PC-3 (cell line): Measurements from ENCODE around the gene MACROD2. TPM values are rescaled to one million over a fixed set of nuclear protein-coding genes. Genes with fewer than 3 reads are reported as not detected.
A peak's percentile ranks its signal among the peaks of the same experiment; 100 is the strongest.

Source experiments
- ATAC-seq: fragments of 200-7000 bp; cut with Tn5 transposase; 2 replicates; pipeline ENCODE4 v1.9.1; 2020; ENCODE audit warnings: mild to moderate bottlenecking, moderate library complexity
- BruUV-seq: library from RNA; stranded (reverse); fragments of 400-500 nt; replicated peaks from 2 replicates; lab custom pipeline; 2021; lab: Mats Ljungman, UMichigan
- CTCF ChIA-PET: fragments of 300-600 bp; sonication (Branson Sonifier 250); formaldehyde crosslinking; loops from one replicate; lab custom pipeline; 2022; ENCODE audit warnings: antibody characterized with exemption; lab: Charles Lee
- POLR2A ChIA-PET: fragments of 300-600 bp; sonication (Branson Sonifier 250); formaldehyde crosslinking; loops from one replicate; lab custom pipeline; 2022; ENCODE audit warnings: antibody characterized with exemption; ENCODE audit not compliant: unreplicated experiment; lab: Charles Lee
- DNase-seq: peaks from one replicate; pipeline ENCODE4 v3.0.0-alpha.2; 2015
- H2AFZ ChIP-seq: fragments of 300-600 bp; sonication (generic); 2 replicates; pipeline ENCODE4 v1.6.0; 2016; ENCODE audit warnings: antibody characterized with exemption, low read length
- H3F3A ChIP-seq: fragments of 300-600 bp; sonication (generic); one replicate; pipeline ENCODE4 v1.6.0; 2017; ENCODE audit warnings: antibody characterized with exemption, low read length, control low read depth, mild to moderate bottlenecking; ENCODE audit not compliant: unreplicated experiment
- H3K27ac ChIP-seq: fragments of 300-600 bp; sonication (generic); 2 replicates; pipeline ENCODE4 v1.5.1; 2016; ENCODE audit warnings: mild to moderate bottlenecking, low read length
- H3K27me3 ChIP-seq: fragments of 300-600 bp; sonication (generic); 2 replicates; pipeline ENCODE4 v1.6.1; 2016; ENCODE audit warnings: low read length, mixed read lengths
- H3K36me3 ChIP-seq: fragments of 300-600 bp; sonication (generic); 2 replicates; pipeline ENCODE4 v1.6.1; 2016; ENCODE audit warnings: low read depth, mixed run types, low read length, mixed read lengths
- H3K4me1 ChIP-seq: fragments of 300-600 bp; sonication (generic); 2 replicates; pipeline ENCODE4 v1.5.1; 2016; ENCODE audit warnings: low read length; ENCODE audit not compliant: insufficient read depth
- H3K4me2 ChIP-seq: fragments of 300-600 bp; sonication (generic); 2 replicates; pipeline ENCODE4 v1.6.0; 2016; ENCODE audit warnings: low read length
- H3K4me3 ChIP-seq: fragments of 300-600 bp; sonication (generic); 2 replicates; pipeline ENCODE4 v1.5.1; 2016; ENCODE audit warnings: mild to moderate bottlenecking, low read length, mixed read lengths
- H3K79me2 ChIP-seq: fragments of 300-600 bp; sonication (generic); 2 replicates; pipeline ENCODE4 v1.6.1; 2017; ENCODE audit warnings: low read length, mixed read lengths
- H3K9ac ChIP-seq: fragments of 300-600 bp; sonication (generic); 2 replicates; pipeline ENCODE4 v1.6.0; 2016; ENCODE audit warnings: mild to moderate bottlenecking, low read length
- H3K9me2 ChIP-seq: fragments of 300-600 bp; sonication (generic); replicated peaks from 2 replicates; pipeline ENCODE4 v1.6.1; 2016; ENCODE audit warnings: mixed run types, low read length, mixed read lengths
- H3K9me3 ChIP-seq: fragments of 300-600 bp; sonication (generic); 2 replicates; pipeline ENCODE4 v1.6.1; 2016; ENCODE audit warnings: low read length, mixed read lengths
- H4K20me1 ChIP-seq: fragments of 300-600 bp; sonication (generic); 2 replicates; pipeline ENCODE4 v1.6.1; 2016; ENCODE audit warnings: low read length, mixed read lengths
- CTCF ChIP-seq: fragments of 300-600 bp; sonication (generic); conservative IDR thresholded peaks from 2 replicates; pipeline ENCODE4 v1.5.1; 2017; ENCODE audit warnings: antibody characterized with exemption, low read depth, mild to moderate bottlenecking, low read length
- EZH2 ChIP-seq: fragments of 300-600 bp; sonication (generic); IDR thresholded peaks from one replicate; pipeline ENCODE4 v1.6.1; 2017; ENCODE audit warnings: antibody characterized with exemption, mild to moderate bottlenecking, low read length; ENCODE audit not compliant: unreplicated experiment
- EZH2phosphoT487 ChIP-seq: fragments of 300-600 bp; sonication (generic); IDR thresholded peaks from 2 replicates; pipeline ENCODE4 v1.6.1; 2018; ENCODE audit warnings: mild to moderate bottlenecking, antibody characterized with exemption, low read length, borderline replicate concordance
- intact Hi-C: fragments of 100-400 bp; cut with micrococcal nuclease; formaldehyde crosslinking; loops from 2 replicates; pipeline ENCODE4 v1.9.0; 2023
- total RNA-seq: library from RNA; depleted of rRNA; stranded (reverse); fragments of >200 nt; gene quantifications from 2 replicates; pipeline ENCODE4 v1.2.3, GENCODE V29; 2014

MACROD2 gene
- total RNA-seq, 1 experiment from 2014 or later = 3.1 TPM

- H2AFZ ChIP-seq = peak overlapping the region; percentile 42
- BruUV-seq = no TSS peak
- TF ChIP-seq CTCF (no peak), EZH2 (no peak)
- peak; percentile 29 for ATAC-seq
- POLR2A ChIA-PET = no interaction called here
- no peaks in the 10 kb centered on the region for H3K9me2 ChIP-seq
- H3K27me3 ChIP-seq = no peaks in the 10 kb centered on the region
- CTCF ChIA-PET = no interaction called here
- H4K20me1 ChIP-seq = no peaks in the 10 kb centered on the region
- intact Hi-C loops = no loop called here
- H3K4me2 ChIP-seq = 0 out of 2 replicates have a peak overlapping the region, but pooled peaks have one; percentile 6
- no peak overlapping the region for H3K9ac ChIP-seq
- H3F3A ChIP-seq = no peaks in the 10 kb centered on the region
- H3K27ac ChIP-seq = no peak overlapping the region
- peaks cover 11% of the 10 kb centered on the region for H3K9me3 ChIP-seq
- H3K4me3 ChIP-seq = no peak overlapping the region
- peaks cover 8% of the 10 kb centered on the region; the same call in 1 of the 2 replicates for H3K4me1 ChIP-seq
- H3K36me3 ChIP-seq = peaks cover 5% of the 10 kb centered on the region; the same call in 1 of the 2 replicates
- DNase-seq = peak; percentile 42
- no peaks in the 10 kb centered on the region for H3K79me2 ChIP-seq
Observed at GRCh38 chr20:15992564-15992963, 1997.2 kb downstream of the MACROD2 start.

- Histone ChIP-seq H3K27ac (no peak overlapping the region), H4K20me1 (no peaks in the 10 kb centered on the region), H3K4me3 (no peak overlapping the region), H3F3A (no peaks in the 10 kb centered on the region), H3K4me2 (no peak overlapping the region), H3K9ac (no peak overlapping the region), H3K79me2 (no peaks in the 10 kb centered on the region), H3K9me3 (peaks cover 19% of the 10 kb centered on the region), H3K27me3 (no peaks in the 10 kb centered on the region), H3K4me1 (no peaks in the 10 kb centered on the region), H3K9me2 (no peaks in the 10 kb centered on the region), H3K36me3 (peaks cover 5% of the 10 kb centered on the region; the same call in 1 of the 2 replicates), H2AFZ (no peak overlapping the region)
- TF ChIP-seq EZH2phosphoT487 = no peak
- TF ChIP-seq EZH2 = no peak
- TF ChIP-seq CTCF = no peak
- DNase-seq = no peak
- no peak for ATAC-seq
- intact Hi-C loops = no loop called here
- ChIA-PET POLR2A (no interaction called here), CTCF (no interaction called here)
- BruUV-seq = no TSS peak
Observed at GRCh38 chr20:16000112-16000511, 2004.8 kb downstream of the MACROD2 start.

- intact Hi-C loops = no loop called here
- Histone ChIP-seq H3K9ac (no peak overlapping the region), H3K27me3 (no peaks in the 10 kb centered on the region), H4K20me1 (no peaks in the 10 kb centered on the region), H3K27ac (no peak overlapping the region), H3K4me1 (no peaks in the 10 kb centered on the region), H3K4me2 (no peak overlapping the region), H3K4me3 (no peak overlapping the region), H3K79me2 (no peaks in the 10 kb centered on the region), H3K9me3 (peaks cover 19% of the 10 kb centered on the region), H3F3A (no peaks in the 10 kb centered on the region), H3K36me3 (peaks cover 5% of the 10 kb centered on the region; the same call in 1 of the 2 replicates), H2AFZ (no peak overlapping the region), H3K9me2 (no peaks in the 10 kb centered on the region)
- ATAC-seq (no peak), DNase-seq (peak; percentile 27)
- TF ChIP-seq EZH2 = no peak
- ChIA-PET POLR2A (no interaction called here), CTCF (no interaction called here)
- no TSS peak for BruUV-seq
Observed at GRCh38 chr20:16001286-16001685, 2006.0 kb downstream of the MACROD2 start.
